HL-60 (cell line): ENCODE results near the gene STH.

Experiments used
- DNase-seq, 2 experiments: peaks; one replicate each; pipeline ENCODE4 v3.0.0-alpha.2; 2010 to 2020; ENCODE audit warnings: low read depth in 1 of 2, low spot score in 1 of 2
- H3K27ac ChIP-seq: fragments of 250-450 bp; sonication (Bioruptor Pico); replicated peaks from 2 replicates; pipeline ENCODE4 v1.5.1; 2020; ENCODE audit warnings: mild to moderate bottlenecking, moderate library complexity
- H3K27me3 ChIP-seq: fragments of 250-450 bp; sonication (Bioruptor Pico); 2 replicates; pipeline ENCODE4 v1.5.1; 2021; ENCODE audit warnings: mild to moderate bottlenecking, moderate library complexity; ENCODE audit not compliant: insufficient read depth, poor library complexity, severe bottlenecking
- H3K4me3 ChIP-seq: replicated peaks from 2 replicates; pipeline ENCODE4 v1.5.1; 2011; ENCODE audit warnings: mild to moderate bottlenecking, control low read depth, low read length; ENCODE audit not compliant: insufficient read depth
- GABPA ChIP-seq: IDR thresholded peaks from 2 replicates; pipeline ENCODE4 v1.6.1; 2012; ENCODE audit warnings: low read depth
- POLR2AphosphoS5 ChIP-seq: IDR thresholded peaks from 2 replicates; pipeline ENCODE4 v1.6.1; 2012; ENCODE audit warnings: low read depth
- SPI1 ChIP-seq: IDR thresholded peaks from 2 replicates; pipeline ENCODE4 v1.6.1; 2012; ENCODE audit warnings: low read depth, mild to moderate bottlenecking, borderline replicate concordance
- TF ChIP-seq, protein P1 (sequence below): IDR thresholded peaks from one replicate; pipeline ENCODE4 v1.5.1; 2011; ENCODE audit warnings: low read length, control low read depth, inconsistent platforms; ENCODE audit not compliant: insufficient read depth
- TF ChIP-seq, protein P2 (sequence below): IDR thresholded peaks from 2 replicates; pipeline ENCODE4 v1.6.1; 2012; ENCODE audit warnings: low read depth; ENCODE audit not compliant: insufficient replicate concordance

The STH gene

DNA sequence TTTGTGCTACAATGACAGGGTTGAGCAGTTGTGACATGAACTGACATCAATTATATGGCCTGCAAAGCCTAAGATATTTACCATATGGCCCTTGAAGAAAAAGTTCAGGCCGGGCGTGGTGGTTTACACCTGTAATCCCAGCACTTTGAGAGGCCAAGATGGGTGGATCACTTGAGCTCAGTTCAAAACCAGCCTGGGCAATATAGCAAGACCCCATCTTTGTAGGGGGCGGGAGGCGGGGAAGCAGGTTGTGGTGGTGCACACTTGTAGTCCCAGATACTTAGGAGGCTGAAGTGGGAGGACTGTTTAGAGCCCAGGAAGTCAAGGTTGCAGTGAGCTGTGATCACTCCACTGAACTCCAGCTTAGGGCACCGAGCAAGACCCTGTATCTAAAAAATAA, 48.3 kb downstream of the STH start:
- H3K27me3 ChIP-seq, result no peaks in the 10 kb centered on the region
- H3K27ac ChIP-seq, result no peak overlapping the region
- no peak for TF ChIP-seq GABPA
- DNase-seq, result no peak
- no peak overlapping the region for H3K4me3 ChIP-seq

DNA sequence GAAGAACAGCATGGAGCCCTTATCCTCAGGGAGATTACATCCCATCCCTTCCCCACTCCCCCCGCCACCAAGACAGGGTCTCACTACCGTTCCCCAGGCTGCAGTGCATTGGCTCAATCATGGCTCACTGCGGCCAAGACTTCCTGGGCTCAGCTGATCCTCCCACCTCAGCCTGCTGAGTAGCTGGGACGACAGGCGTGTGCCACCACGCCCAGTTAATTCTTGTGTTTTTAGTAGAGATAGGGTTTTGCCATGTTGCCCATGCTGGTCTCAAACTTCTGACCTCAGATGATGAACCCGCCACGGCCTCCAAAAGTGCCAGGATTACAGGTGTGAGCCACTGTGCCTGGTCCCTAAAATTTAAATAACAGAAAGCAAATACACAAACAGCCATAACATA, 48.8 kb downstream of the STH start:
- Histone ChIP-seq H3K27ac (no peak overlapping the region), H3K4me3 (no peak overlapping the region), H3K27me3 (no peaks in the 10 kb centered on the region)
- DNase-seq, result no peak
- no peak for TF ChIP-seq GABPA
- TF ChIP-seq POLR2AphosphoS5, result no peak
- TF ChIP-seq SPI1, result no peak
- TF ChIP-seq, protein P1, sequence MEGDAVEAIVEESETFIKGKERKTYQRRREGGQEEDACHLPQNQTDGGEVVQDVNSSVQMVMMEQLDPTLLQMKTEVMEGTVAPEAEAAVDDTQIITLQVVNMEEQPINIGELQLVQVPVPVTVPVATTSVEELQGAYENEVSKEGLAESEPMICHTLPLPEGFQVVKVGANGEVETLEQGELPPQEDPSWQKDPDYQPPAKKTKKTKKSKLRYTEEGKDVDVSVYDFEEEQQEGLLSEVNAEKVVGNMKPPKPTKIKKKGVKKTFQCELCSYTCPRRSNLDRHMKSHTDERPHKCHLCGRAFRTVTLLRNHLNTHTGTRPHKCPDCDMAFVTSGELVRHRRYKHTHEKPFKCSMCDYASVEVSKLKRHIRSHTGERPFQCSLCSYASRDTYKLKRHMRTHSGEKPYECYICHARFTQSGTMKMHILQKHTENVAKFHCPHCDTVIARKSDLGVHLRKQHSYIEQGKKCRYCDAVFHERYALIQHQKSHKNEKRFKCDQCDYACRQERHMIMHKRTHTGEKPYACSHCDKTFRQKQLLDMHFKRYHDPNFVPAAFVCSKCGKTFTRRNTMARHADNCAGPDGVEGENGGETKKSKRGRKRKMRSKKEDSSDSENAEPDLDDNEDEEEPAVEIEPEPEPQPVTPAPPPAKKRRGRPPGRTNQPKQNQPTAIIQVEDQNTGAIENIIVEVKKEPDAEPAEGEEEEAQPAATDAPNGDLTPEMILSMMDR, result no peak
- TF ChIP-seq, protein P2, sequence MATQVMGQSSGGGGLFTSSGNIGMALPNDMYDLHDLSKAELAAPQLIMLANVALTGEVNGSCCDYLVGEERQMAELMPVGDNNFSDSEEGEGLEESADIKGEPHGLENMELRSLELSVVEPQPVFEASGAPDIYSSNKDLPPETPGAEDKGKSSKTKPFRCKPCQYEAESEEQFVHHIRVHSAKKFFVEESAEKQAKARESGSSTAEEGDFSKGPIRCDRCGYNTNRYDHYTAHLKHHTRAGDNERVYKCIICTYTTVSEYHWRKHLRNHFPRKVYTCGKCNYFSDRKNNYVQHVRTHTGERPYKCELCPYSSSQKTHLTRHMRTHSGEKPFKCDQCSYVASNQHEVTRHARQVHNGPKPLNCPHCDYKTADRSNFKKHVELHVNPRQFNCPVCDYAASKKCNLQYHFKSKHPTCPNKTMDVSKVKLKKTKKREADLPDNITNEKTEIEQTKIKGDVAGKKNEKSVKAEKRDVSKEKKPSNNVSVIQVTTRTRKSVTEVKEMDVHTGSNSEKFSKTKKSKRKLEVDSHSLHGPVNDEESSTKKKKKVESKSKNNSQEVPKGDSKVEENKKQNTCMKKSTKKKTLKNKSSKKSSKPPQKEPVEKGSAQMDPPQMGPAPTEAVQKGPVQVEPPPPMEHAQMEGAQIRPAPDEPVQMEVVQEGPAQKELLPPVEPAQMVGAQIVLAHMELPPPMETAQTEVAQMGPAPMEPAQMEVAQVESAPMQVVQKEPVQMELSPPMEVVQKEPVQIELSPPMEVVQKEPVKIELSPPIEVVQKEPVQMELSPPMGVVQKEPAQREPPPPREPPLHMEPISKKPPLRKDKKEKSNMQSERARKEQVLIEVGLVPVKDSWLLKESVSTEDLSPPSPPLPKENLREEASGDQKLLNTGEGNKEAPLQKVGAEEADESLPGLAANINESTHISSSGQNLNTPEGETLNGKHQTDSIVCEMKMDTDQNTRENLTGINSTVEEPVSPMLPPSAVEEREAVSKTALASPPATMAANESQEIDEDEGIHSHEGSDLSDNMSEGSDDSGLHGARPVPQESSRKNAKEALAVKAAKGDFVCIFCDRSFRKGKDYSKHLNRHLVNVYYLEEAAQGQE, result no peak
